Stimulated activated CD4-positive, alpha-beta T cell treated with anti-CD3 and anti-CD28 coated beads, Interleukin-15, amount 100 ng/mL, for 48 hours (primary cell): Measurements from ENCODE around the gene PLEKHM1.
"Not testable (repeated sequence)": the region's sequence is repeated elsewhere in the genome, so short reads cannot be mapped to it uniquely, and the experiment has no call there.

Source experiments
- DNase-seq, 2 donors: peaks; one replicate each; pipeline ENCODE4 v3.0.0-alpha.2; 2020; ENCODE audit warnings: low read depth in 2 of 2

Gene PLEKHM1

GRCh38 chr17:45441526-45442310, 48.8 kb downstream of the PLEKHM1 start:
- no peak for DNase-seq

- not testable (repeated sequence) for DNase-seq
Observed at GRCh38 chr17:45440839-45441515, 49.5 kb downstream of the PLEKHM1 start.

- DNase-seq: no peak
Observed at GRCh38 chr17:45440161-45440778, 50.3 kb downstream of the PLEKHM1 start.

- no peak for DNase-seq
Observed at GRCh38 chr17:45438931-45439610, 51.5 kb downstream of the PLEKHM1 start.

- no peak for DNase-seq
Observed at GRCh38 chr17:45437465-45438283, 52.8 kb downstream of the PLEKHM1 start.

GRCh38 chr17:45436625-45437464, 53.7 kb downstream of the PLEKHM1 start:
- no peak for DNase-seq

GRCh38 chr17:45436161-45436560, 54.4 kb downstream of the PLEKHM1 start:
- DNase-seq: no peak

GRCh38 chr17:45435481-45435880, 55.0 kb downstream of the PLEKHM1 start:
- no peak for DNase-seq

GRCh38 chr17:45433159-45433535, 57.4 kb downstream of the PLEKHM1 start:
- no peak for DNase-seq

GRCh38 chr17:45432405-45433158, 57.9 kb downstream of the PLEKHM1 start, which contains the start of gene ARHGAP27:
ARHGAP27 (minus strand) TSS chr17:45432870; CDS start chr17:45430279, 2,591 bp downstream.
- no peak for DNase-seq

- DNase-seq: peak in 1 of 2 donors; percentile 71
Observed at GRCh38 chr17:45431531-45432404, 58.8 kb downstream of the PLEKHM1 start.

GRCh38 chr17:45430738-45431530, 59.6 kb downstream of the PLEKHM1 start:
- no peak for DNase-seq

GRCh38 chr17:45430006-45430737, 60.3 kb downstream of the PLEKHM1 start:
- no peak for DNase-seq

- DNase-seq: no peak
Observed at GRCh38 chr17:45429339-45430005, 61.0 kb downstream of the PLEKHM1 start.

- no peak for DNase-seq
Observed at GRCh38 chr17:45428931-45429338, 61.6 kb downstream of the PLEKHM1 start.

GRCh38 chr17:45428050-45428617, 62.4 kb downstream of the PLEKHM1 start:
- peak; percentile 45 to 72 for DNase-seq
